K562 (cell line): ENCODE results near the gene PYCR2. TPM values are rescaled to one million over a fixed set of nuclear protein-coding genes. Genes with fewer than 3 reads are reported as not detected.

Experiments
- ADNP ChIP-seq: fragments of 200-800 bp; sonication (Bioruptor generic); IDR thresholded peaks from 2 replicates; pipeline ENCODE4 v1.6.1; 2016; ENCODE audit warnings: missing genetic modification characterization, missing compliant biosample characterization
- ARID2 ChIP-seq: fragments of 450-650 bp; IDR thresholded peaks from 2 replicates; pipeline ENCODE4 v1.6.1; 2017; ENCODE audit warnings: antibody characterized with exemption, mild to moderate bottlenecking
- CEBPB ChIP-seq: fragments of 450-650 bp; IDR thresholded peaks from 2 replicates; pipeline ENCODE4 v1.6.1; 2016; ENCODE audit warnings: missing genetic modification characterization, missing compliant biosample characterization
- EP400 ChIP-seq: fragments of 450-650 bp; IDR thresholded peaks from 2 replicates; pipeline ENCODE4 v1.6.1; 2017; ENCODE audit warnings: antibody characterized with exemption, mild to moderate bottlenecking, moderate library complexity
- FOS ChIP-seq: IDR thresholded peaks from 3 replicates; pipeline ENCODE4 v1.6.1; 2011; ENCODE audit not compliant: insufficient read length; ENCODE audit errors: extremely low read depth
- GTF3C2 ChIP-seq: IDR thresholded peaks from 3 replicates; pipeline ENCODE4 v1.6.1; 2011; ENCODE audit warnings: borderline replicate concordance, mild to moderate bottlenecking, moderate library complexity; ENCODE audit not compliant: insufficient read length; ENCODE audit errors: extremely low read depth
- IRF1 ChIP-seq: sonication (generic); formaldehyde crosslinking; IDR thresholded peaks from 2 replicates; pipeline ENCODE4 v1.8.0; 2022; ENCODE audit warnings: missing genetic modification reagents, mild to moderate bottlenecking, borderline replicate concordance
- NBN ChIP-seq: fragments of 450-650 bp; IDR thresholded peaks from 2 replicates; pipeline ENCODE4 v1.6.1; 2016; ENCODE audit warnings: low read depth, mild to moderate bottlenecking
- SP2 ChIP-seq: IDR thresholded peaks from 2 replicates; pipeline ENCODE4 v1.6.1; 2011; ENCODE audit warnings: mild to moderate bottlenecking, low read depth, low read length, moderate library complexity; ENCODE audit not compliant: poor library complexity, severe bottlenecking; ENCODE audit errors: extremely low read depth
- TAF9B ChIP-seq: fragments of 450-650 bp; IDR thresholded peaks from 2 replicates; pipeline ENCODE4 v1.6.1; 2018; ENCODE audit warnings: mild to moderate bottlenecking; ENCODE audit not compliant: partially characterized antibody
- TSHZ1 ChIP-seq: fragments of 250-450 bp; sonication (Bioruptor Pico); IDR thresholded peaks from 2 replicates; pipeline ENCODE4 v1.4.0; 2020; ENCODE audit warnings: mild to moderate bottlenecking, moderate library complexity
- XRCC4 ChIP-seq: IDR thresholded peaks from one replicate; pipeline ENCODE4 v1.6.1; 2011; ENCODE audit not compliant: insufficient read depth, insufficient read length; ENCODE audit errors: extremely low read depth
- ZBED1 ChIP-seq: IDR thresholded peaks from 2 replicates; pipeline ENCODE4 v1.6.1; 2014
- ZBTB8A ChIP-seq: fragments of 450-650 bp; IDR thresholded peaks from 2 replicates; pipeline ENCODE4 v1.6.1; 2018; ENCODE audit warnings: mild to moderate bottlenecking, moderate library complexity; ENCODE audit not compliant: partially characterized antibody
- ZNF41 ChIP-seq: fragments of 250-450 bp; sonication (Bioruptor Pico); conservative IDR thresholded peaks from 2 replicates; pipeline ENCODE4 v1.4.0; 2020; ENCODE audit warnings: mild to moderate bottlenecking
- ZNF507 ChIP-seq: conservative IDR thresholded peaks from 2 replicates; pipeline ENCODE4 v1.6.1; 2017; ENCODE audit warnings: missing genetic modification characterization, missing compliant biosample characterization
- ZNF512 ChIP-seq: IDR thresholded peaks from 2 replicates; pipeline ENCODE4 v1.6.1; 2016; ENCODE audit warnings: missing genetic modification characterization, missing compliant biosample characterization
- polyA plus RNA-seq, 8 experiments: library from polyadenylated mRNA; depleted of rRNA in 4 of 8; stranded (reverse) in 5 of 8; unstranded in 3 of 8; fragments of >200 nt; fragmentation: Nextera tagmentation in 2 of 8; fragmentation: Illumina TruSeq in 1 of 8; extraction: Ambion mirVana in 2 of 8; extraction: Trizol in 1 of 8; gene quantifications; 2 replicates each; pipeline versions ENCODE4 v1.2.1 to v1.2.3, GENCODE V29; 2011 to 2014; ENCODE audit warnings: inconsistent platforms in 1 of 8, missing spikeins in 1 of 8
- total RNA-seq, 7 experiments: library from RNA; depleted of rRNA in 6 of 7; stranded (reverse); fragments of >200 nt in 6 of 7; fragmentation: Illumina TruSeq in 2 of 7; extraction: Trizol in 2 of 7; gene quantifications; 2 replicates each; pipeline versions ENCODE4 v1.2.1 to v1.2.3, GENCODE V29; 2011 to 2021; ENCODE audit warnings: low replicate concordance in 1 of 7

Gene PYCR2
- total and polyA plus RNA-seq, 9 of the 15 experiments (the other 6 are each of a cell fraction or from before 2014, with no cell fraction given) = 5.5 to 219 (median 127) TPM

GRCh38 chr1:225881959-225882693, 41.9 kb downstream of the PYCR2 start, which contains the start of gene TMEM63A (continued):
- TF ChIP-seq ZBTB8A = no peak
- TF ChIP-seq TAF9B = no peak
- TF ChIP-seq ARID2 = no peak
- no peak for TF ChIP-seq SP2
- TF ChIP-seq IRF1 = no peak
- peak; percentile 79; the same call in 1 of the 2 replicates for TF ChIP-seq NBN
- TF ChIP-seq CEBPB (tag) = peak; percentile 65
- TF ChIP-seq ZNF507 (tag) = no peak
- TF ChIP-seq ZNF512 = no peak
- TF ChIP-seq ADNP (tag) = no peak
- no peak for TF ChIP-seq FOS
- no peak for TF ChIP-seq TSHZ1 (CRISPR knock-in tag)
- no peak for TF ChIP-seq XRCC4
- no peak for TF ChIP-seq ZNF41 (CRISPR knock-in tag)
- TF ChIP-seq GTF3C2 = no peak
- TF ChIP-seq ZBED1 = peak; percentile 39; the same call in 1 of the 2 replicates
- TF ChIP-seq EP400 = peak; percentile 69; the same call in 1 of the 2 replicates
